Ovary (tissue), 3 donors: ENCODE data around the gene SOCS4.

Experiments used
- EP300 ChIP-seq: sonication (generic); formaldehyde crosslinking; IDR thresholded peaks from one replicate; pipeline ENCODE4 v1.6.1; 2017; ENCODE audit warnings: antibody characterized with exemption
- POLR2A ChIP-seq: fragments of 450-650 bp; IDR thresholded peaks from one replicate; pipeline ENCODE4 v1.6.1; 2017; ENCODE audit warnings: antibody characterized with exemption, mild to moderate bottlenecking, moderate library complexity
- TF ChIP-seq, protein P1 (sequence below), 3 donors: fragments of 450-650 bp in 2 of 3; fragments of 200-600 bp in 1 of 3; IDR thresholded peaks; one replicate each; pipeline versions ENCODE4 v1.5.1 to v1.8.0; 2016 to 2022; ENCODE audit warnings: antibody characterized with exemption in 3 of 3, mild to moderate bottlenecking in 1 of 3
- donor health status: DM: no; HTN: no; CAD: no.

DNA sequence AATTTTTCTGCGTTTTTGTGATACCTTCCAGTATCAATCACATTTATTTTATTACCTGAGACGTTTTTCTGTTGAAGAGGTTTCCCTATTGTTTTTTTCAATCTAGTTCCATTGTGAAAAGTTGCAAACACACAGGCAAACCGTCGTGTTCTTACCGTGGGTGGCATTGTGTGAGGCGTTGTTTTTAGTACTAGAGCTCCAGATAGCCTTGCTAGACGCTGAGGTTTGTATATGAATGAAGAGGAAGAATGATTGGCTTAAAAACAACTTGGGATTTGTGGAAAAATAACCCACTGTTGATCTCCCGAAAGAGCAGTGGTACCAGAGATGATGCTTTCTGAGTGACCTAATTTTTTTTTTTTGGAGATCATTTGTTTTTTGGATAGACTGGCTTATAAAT lies 1.0 kb downstream of the SOCS4 start:
- TF ChIP-seq, protein P1, sequence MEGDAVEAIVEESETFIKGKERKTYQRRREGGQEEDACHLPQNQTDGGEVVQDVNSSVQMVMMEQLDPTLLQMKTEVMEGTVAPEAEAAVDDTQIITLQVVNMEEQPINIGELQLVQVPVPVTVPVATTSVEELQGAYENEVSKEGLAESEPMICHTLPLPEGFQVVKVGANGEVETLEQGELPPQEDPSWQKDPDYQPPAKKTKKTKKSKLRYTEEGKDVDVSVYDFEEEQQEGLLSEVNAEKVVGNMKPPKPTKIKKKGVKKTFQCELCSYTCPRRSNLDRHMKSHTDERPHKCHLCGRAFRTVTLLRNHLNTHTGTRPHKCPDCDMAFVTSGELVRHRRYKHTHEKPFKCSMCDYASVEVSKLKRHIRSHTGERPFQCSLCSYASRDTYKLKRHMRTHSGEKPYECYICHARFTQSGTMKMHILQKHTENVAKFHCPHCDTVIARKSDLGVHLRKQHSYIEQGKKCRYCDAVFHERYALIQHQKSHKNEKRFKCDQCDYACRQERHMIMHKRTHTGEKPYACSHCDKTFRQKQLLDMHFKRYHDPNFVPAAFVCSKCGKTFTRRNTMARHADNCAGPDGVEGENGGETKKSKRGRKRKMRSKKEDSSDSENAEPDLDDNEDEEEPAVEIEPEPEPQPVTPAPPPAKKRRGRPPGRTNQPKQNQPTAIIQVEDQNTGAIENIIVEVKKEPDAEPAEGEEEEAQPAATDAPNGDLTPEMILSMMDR (IDR thresholded peaks at IDR 0.05) = no peak
- TF ChIP-seq POLR2A = no peak
- TF ChIP-seq EP300 = no peak
